GM23338 (cell line): ENCODE data around the gene NAA80. TPM values are rescaled to one million over a fixed set of nuclear protein-coding genes. Genes with fewer than 3 reads are reported as not detected.

Experiments
- ATAC-seq: fragments of 200-7000 bp; cut with Tn5 transposase; 3 replicates; pipeline ENCODE4 v1.9.1; 2020
- DNase-seq: peaks from one replicate; pipeline ENCODE4 v3.0.0-alpha.2; 2015; ENCODE audit warnings: low spot score
- H2AFZ ChIP-seq: fragments of 200-600 bp; sonication (generic); 2 replicates; pipeline ENCODE4 v1.8.0; 2016; ENCODE audit warnings: antibody characterized with exemption, mild to moderate bottlenecking, moderate library complexity
- H3F3A ChIP-seq: fragments of 200-600 bp; sonication (generic); replicated peaks from 2 replicates; pipeline ENCODE4 v1.8.0; 2017; ENCODE audit warnings: antibody characterized with exemption, mixed run types, low read depth
- H3K27ac ChIP-seq: fragments of 200-600 bp; sonication (generic); 2 replicates; pipeline ENCODE4 v1.6.1; 2016; ENCODE audit warnings: low read depth
- H3K27me3 ChIP-seq: fragments of 200-600 bp; sonication (generic); 2 replicates; pipeline ENCODE4 v1.8.0; 2016; ENCODE audit warnings: mild to moderate bottlenecking, mixed run types, moderate library complexity; ENCODE audit not compliant: insufficient read depth
- H3K36me3 ChIP-seq: fragments of 200-600 bp; sonication (generic); 2 replicates; pipeline ENCODE4 v1.8.0; 2016; ENCODE audit warnings: mild to moderate bottlenecking; ENCODE audit not compliant: insufficient read depth
- H3K4me1 ChIP-seq: fragments of 200-600 bp; sonication (generic); 2 replicates; pipeline ENCODE4 v1.8.0; 2016; ENCODE audit warnings: mild to moderate bottlenecking, moderate library complexity; ENCODE audit not compliant: insufficient read depth
- H3K4me2 ChIP-seq: fragments of 200-600 bp; sonication (generic); 2 replicates; pipeline ENCODE4 v1.7.1; 2017; ENCODE audit warnings: mixed run types
- H3K4me3 ChIP-seq: fragments of 200-600 bp; sonication (generic); 2 replicates; pipeline ENCODE4 v1.6.1; 2016; ENCODE audit warnings: mixed run types
- H3K79me2 ChIP-seq: fragments of 200-600 bp; sonication (generic); replicated peaks from 2 replicates; pipeline ENCODE4 v1.8.0; 2017; ENCODE audit warnings: mild to moderate bottlenecking; ENCODE audit not compliant: insufficient read depth
- H3K9me2 ChIP-seq: fragments of 200-600 bp; sonication (generic); 2 replicates; pipeline ENCODE4 v1.8.0; 2017; ENCODE audit not compliant: insufficient read depth
- H4K20me1 ChIP-seq: fragments of 200-600 bp; sonication (generic); replicated peaks from 2 replicates; pipeline ENCODE4 v1.8.0; 2017; ENCODE audit warnings: mild to moderate bottlenecking; ENCODE audit not compliant: insufficient read depth
- H3K27ac Mint-ChIP-seq: 2 replicates; pipeline ENCODE4 v1.8.0; 2020; ENCODE audit warnings: inconsistent platforms, mild to moderate bottlenecking, moderate library complexity, mixed read lengths
- H3K27me3 Mint-ChIP-seq: 3 replicates; pipeline ENCODE4 v1.8.0; 2022; ENCODE audit warnings: low read depth, mild to moderate bottlenecking, moderate library complexity, mixed read lengths, inconsistent platforms; ENCODE audit not compliant: insufficient read depth, poor library complexity
- H3K36me3 Mint-ChIP-seq: 3 replicates; pipeline ENCODE4 v1.8.0; 2021; ENCODE audit warnings: low read depth, mild to moderate bottlenecking, inconsistent platforms, moderate library complexity, mixed read lengths
- H3K4me1 Mint-ChIP-seq: 3 replicates; pipeline ENCODE4 v1.8.0; 2020; ENCODE audit warnings: mild to moderate bottlenecking, inconsistent platforms, mixed read lengths
- H3K4me3 Mint-ChIP-seq: 3 replicates; pipeline ENCODE4 v1.8.0; 2021; ENCODE audit warnings: moderate library complexity, mild to moderate bottlenecking, inconsistent platforms, mixed read lengths
- H3K9me3 Mint-ChIP-seq: 3 replicates; pipeline ENCODE4 v1.8.0; 2020; ENCODE audit warnings: moderate library complexity, mild to moderate bottlenecking, inconsistent platforms, mixed read lengths
- CREB1 ChIP-seq: fragments of 250-450 bp; sonication (Bioruptor Pico); IDR thresholded peaks from 2 replicates; pipeline ENCODE4 v1.5.0; 2020; ENCODE audit warnings: low read depth, mild to moderate bottlenecking, moderate library complexity
- CTCF ChIP-seq, 2 experiments: fragments of 200-600 bp in 1 of 2; sonication (generic) in 1 of 2; conservative IDR thresholded peaks; 2 replicates each; pipeline versions ENCODE4 v1.5.1 to v1.6.1; 2016 to 2017; ENCODE audit warnings: antibody characterized with exemption in 2 of 2, low read depth in 2 of 2, mild to moderate bottlenecking in 2 of 2, moderate library complexity in 1 of 2
- ETS1 ChIP-seq: IDR thresholded peaks from 2 replicates; pipeline ENCODE4 v1.6.1; 2016; ENCODE audit warnings: antibody characterized with exemption
- EZH2 ChIP-seq: fragments of 200-600 bp; sonication (generic); IDR thresholded peaks from one replicate; pipeline ENCODE4 v1.8.0; 2017; ENCODE audit warnings: antibody characterized with exemption, mild to moderate bottlenecking, low read depth; ENCODE audit not compliant: unreplicated experiment
- EZH2phosphoT487 ChIP-seq: fragments of 200-600 bp; sonication (generic); IDR thresholded peaks from one replicate; pipeline ENCODE4 v1.8.1; 2018; ENCODE audit warnings: antibody characterized with exemption; ENCODE audit not compliant: unreplicated experiment
- NANOG ChIP-seq: IDR thresholded peaks from 2 replicates; pipeline ENCODE4 v1.6.1; 2016; ENCODE audit warnings: antibody characterized with exemption, borderline replicate concordance
- POLR2AphosphoS5 ChIP-seq: IDR thresholded peaks from 2 replicates; pipeline ENCODE4 v1.6.1; 2016; ENCODE audit warnings: antibody characterized with exemption, low read depth
- ZNF114 ChIP-seq: fragments of 250-450 bp; sonication (Bioruptor Pico); IDR thresholded peaks from 2 replicates; pipeline ENCODE4 v1.5.0; 2020; ENCODE audit warnings: mild to moderate bottlenecking, moderate library complexity
- ZNF331 ChIP-seq: fragments of 250-450 bp; sonication (Bioruptor Pico); IDR thresholded peaks from 2 replicates; pipeline ENCODE4 v1.5.0; 2020; ENCODE audit warnings: low read depth, mild to moderate bottlenecking, moderate library complexity
- polyA plus RNA-seq: library from polyadenylated mRNA; unstranded; fragments of >200 nt; fragmentation: Nextera tagmentation; extraction: Ambion mirVana; gene quantifications from 2 replicates; pipeline ENCODE4 v1.2.1, GENCODE V29; 2016
- total RNA-seq: library from RNA; depleted of rRNA; stranded (reverse); fragments of >200 nt; shearing (Covaris generic); gene quantifications from 2 replicates; pipeline ENCODE4 v1.2.3, GENCODE V29; 2014
- TF ChIP-seq, protein P1 (sequence below): fragments of 250-450 bp; sonication (Bioruptor Pico); IDR thresholded peaks from 2 replicates; pipeline ENCODE4 v1.5.0; 2020; ENCODE audit warnings: mild to moderate bottlenecking, moderate library complexity
- TF ChIP-seq, protein P2 (sequence below): IDR thresholded peaks from one replicate; pipeline ENCODE4 v1.6.1; 2018; ENCODE audit warnings: antibody characterized with exemption; ENCODE audit not compliant: unreplicated experiment

NAA80 gene
- total and polyA plus RNA-seq, 2 experiments from 2014 or later = 12.1 to 16.7 TPM

DNA sequence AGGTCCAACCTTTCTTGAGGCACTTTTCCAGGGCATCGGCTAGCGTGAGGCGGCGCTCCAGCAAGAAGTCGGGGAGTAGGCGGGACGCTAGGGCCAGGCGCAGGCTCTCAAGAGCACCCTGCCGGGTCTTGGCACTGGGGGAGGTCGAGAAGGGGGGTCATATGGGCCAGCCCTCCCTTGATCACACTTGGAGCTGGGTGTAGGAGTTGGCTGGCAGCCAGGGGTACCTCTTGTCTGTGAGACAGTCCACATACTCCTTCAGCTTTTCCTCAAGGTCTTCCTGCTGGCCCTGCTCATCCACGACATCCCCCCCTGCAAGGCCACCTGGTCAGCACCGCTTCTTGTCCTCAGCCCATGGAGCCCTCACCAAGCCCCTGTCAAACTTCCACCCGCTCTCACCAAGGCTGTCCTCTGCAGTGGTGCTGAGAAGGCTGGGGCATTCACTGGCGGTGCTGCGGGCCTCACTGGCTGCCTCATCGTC is 9.0 kb downstream of the NAA80 start (continued):
- TF ChIP-seq, protein P1, sequence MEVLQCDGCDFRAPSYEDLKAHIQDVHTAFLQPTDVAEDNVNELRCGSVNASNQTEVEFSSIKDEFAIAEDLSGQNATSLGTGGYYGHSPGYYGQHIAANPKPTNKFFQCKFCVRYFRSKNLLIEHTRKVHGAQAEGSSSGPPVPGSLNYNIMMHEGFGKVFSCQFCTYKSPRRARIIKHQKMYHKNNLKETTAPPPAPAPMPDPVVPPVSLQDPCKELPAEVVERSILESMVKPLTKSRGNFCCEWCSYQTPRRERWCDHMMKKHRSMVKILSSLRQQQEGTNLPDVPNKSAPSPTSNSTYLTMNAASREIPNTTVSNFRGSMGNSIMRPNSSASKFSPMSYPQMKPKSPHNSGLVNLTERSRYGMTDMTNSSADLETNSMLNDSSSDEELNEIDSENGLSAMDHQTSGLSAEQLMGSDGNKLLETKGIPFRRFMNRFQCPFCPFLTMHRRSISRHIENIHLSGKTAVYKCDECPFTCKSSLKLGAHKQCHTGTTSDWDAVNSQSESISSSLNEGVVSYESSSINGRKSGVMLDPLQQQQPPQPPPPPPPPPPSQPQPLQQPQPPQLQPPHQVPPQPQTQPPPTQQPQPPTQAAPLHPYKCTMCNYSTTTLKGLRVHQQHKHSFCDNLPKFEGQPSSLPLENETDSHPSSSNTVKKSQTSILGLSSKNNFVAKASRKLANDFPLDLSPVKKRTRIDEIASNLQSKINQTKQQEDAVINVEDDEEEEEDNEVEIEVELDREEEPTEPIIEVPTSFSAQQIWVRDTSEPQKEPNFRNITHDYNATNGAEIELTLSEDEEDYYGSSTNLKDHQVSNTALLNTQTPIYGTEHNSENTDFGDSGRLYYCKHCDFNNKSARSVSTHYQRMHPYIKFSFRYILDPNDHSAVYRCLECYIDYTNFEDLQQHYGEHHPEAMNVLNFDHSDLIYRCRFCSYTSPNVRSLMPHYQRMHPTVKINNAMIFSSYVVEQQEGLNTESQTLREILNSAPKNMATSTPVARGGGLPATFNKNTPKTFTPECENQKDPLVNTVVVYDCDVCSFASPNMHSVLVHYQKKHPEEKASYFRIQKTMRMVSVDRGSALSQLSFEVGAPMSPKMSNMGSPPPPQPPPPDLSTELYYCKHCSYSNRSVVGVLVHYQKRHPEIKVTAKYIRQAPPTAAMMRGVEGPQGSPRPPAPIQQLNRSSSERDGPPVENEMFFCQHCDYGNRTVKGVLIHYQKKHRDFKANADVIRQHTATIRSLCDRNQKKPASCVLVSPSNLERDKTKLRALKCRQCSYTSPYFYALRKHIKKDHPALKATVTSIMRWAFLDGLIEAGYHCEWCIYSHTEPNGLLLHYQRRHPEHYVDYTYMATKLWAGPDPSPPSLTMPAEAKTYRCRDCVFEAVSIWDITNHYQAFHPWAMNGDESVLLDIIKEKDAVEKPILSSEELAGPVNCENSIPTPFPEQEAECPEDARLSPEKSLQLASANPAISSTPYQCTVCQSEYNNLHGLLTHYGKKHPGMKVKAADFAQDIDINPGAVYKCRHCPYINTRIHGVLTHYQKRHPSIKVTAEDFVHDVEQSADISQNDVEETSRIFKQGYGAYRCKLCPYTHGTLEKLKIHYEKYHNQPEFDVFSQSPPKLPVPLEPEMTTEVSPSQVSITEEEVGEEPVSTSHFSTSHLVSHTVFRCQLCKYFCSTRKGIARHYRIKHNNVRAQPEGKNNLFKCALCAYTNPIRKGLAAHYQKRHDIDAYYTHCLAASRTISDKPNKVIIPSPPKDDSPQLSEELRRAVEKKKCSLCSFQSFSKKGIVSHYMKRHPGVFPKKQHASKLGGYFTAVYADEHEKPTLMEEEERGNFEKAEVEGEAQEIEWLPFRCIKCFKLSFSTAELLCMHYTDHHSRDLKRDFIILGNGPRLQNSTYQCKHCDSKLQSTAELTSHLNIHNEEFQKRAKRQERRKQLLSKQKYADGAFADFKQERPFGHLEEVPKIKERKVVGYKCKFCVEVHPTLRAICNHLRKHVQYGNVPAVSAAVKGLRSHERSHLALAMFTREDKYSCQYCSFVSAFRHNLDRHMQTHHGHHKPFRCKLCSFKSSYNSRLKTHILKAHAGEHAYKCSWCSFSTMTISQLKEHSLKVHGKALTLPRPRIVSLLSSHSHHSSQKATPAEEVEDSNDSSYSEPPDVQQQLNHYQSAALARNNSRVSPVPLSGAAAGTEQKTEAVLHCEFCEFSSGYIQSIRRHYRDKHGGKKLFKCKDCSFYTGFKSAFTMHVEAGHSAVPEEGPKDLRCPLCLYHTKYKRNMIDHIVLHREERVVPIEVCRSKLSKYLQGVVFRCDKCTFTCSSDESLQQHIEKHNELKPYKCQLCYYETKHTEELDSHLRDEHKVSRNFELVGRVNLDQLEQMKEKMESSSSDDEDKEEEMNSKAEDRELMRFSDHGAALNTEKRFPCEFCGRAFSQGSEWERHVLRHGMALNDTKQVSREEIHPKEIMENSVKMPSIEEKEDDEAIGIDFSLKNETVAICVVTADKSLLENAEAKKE (CRISPR knock-in tag) = no peak
- TF ChIP-seq NANOG = no peak

GRCh38 chr3:50289130-50289529 is 10.1 kb downstream of the NAA80 start:
- Histone ChIP-seq H3K27me3 (no peaks in the 10 kb centered on the region), H3F3A (0 out of 2 replicates have a peak, but pooled peaks cover 4% of the 10 kb centered on the region), H3K4me1 (peaks cover 5% of the 10 kb centered on the region), H3K9me2 (no peaks in the 10 kb centered on the region), H3K4me2 (no peak overlapping the region), H2AFZ (no peak overlapping the region), H3K36me3 (peaks cover 11% of the 10 kb centered on the region), H3K4me3 (no peak overlapping the region), H4K20me1 (no peaks in the 10 kb centered on the region; the same call in 1 of the 2 replicates), H3K27ac (no peak overlapping the region), H3K79me2 (peaks cover 17% of the 10 kb centered on the region)
- H3K4me1 Mint-ChIP-seq = peaks cover 11% of the 10 kb centered on the region
- H3K9me3 Mint-ChIP-seq = no peaks in the 10 kb centered on the region
- ATAC-seq (no peak), DNase-seq (no peak)
- H3K36me3 Mint-ChIP-seq = peaks cover 47% of the 10 kb centered on the region
- H3K4me3 Mint-ChIP-seq = no peak overlapping the region
- peaks cover 8% of the 10 kb centered on the region for H3K27me3 Mint-ChIP-seq
- H3K27ac Mint-ChIP-seq = no peak overlapping the region
- TF ChIP-seq, protein P2, sequence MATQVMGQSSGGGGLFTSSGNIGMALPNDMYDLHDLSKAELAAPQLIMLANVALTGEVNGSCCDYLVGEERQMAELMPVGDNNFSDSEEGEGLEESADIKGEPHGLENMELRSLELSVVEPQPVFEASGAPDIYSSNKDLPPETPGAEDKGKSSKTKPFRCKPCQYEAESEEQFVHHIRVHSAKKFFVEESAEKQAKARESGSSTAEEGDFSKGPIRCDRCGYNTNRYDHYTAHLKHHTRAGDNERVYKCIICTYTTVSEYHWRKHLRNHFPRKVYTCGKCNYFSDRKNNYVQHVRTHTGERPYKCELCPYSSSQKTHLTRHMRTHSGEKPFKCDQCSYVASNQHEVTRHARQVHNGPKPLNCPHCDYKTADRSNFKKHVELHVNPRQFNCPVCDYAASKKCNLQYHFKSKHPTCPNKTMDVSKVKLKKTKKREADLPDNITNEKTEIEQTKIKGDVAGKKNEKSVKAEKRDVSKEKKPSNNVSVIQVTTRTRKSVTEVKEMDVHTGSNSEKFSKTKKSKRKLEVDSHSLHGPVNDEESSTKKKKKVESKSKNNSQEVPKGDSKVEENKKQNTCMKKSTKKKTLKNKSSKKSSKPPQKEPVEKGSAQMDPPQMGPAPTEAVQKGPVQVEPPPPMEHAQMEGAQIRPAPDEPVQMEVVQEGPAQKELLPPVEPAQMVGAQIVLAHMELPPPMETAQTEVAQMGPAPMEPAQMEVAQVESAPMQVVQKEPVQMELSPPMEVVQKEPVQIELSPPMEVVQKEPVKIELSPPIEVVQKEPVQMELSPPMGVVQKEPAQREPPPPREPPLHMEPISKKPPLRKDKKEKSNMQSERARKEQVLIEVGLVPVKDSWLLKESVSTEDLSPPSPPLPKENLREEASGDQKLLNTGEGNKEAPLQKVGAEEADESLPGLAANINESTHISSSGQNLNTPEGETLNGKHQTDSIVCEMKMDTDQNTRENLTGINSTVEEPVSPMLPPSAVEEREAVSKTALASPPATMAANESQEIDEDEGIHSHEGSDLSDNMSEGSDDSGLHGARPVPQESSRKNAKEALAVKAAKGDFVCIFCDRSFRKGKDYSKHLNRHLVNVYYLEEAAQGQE = no peak
- TF ChIP-seq CREB1 (CRISPR knock-in tag) (no peak), ZNF331 (CRISPR knock-in tag) (no peak), POLR2AphosphoS5 (no peak), EZH2 (no peak), ZNF114 (CRISPR knock-in tag) (no peak), ETS1 (no peak), CTCF (conservative IDR thresholded peaks at IDR 0.05; ENCODE audit: low read depth in 2 of 2) (no peak), EZH2phosphoT487 (no peak), NANOG (no peak)
